DND-41 (cell line): ENCODE data around the gene GCN1.

ENCODE experiments used
- EZH2 ChIP-seq: IDR thresholded peaks from 3 replicates; pipeline ENCODE4 v1.6.1; 2012; ENCODE audit warnings: borderline replicate concordance, low read depth, mild to moderate bottlenecking, moderate library complexity, low read length, inconsistent platforms; ENCODE audit not compliant: severe bottlenecking
- TF ChIP-seq, protein P1 (sequence below): IDR thresholded peaks from 2 replicates; pipeline ENCODE4 v1.5.1; 2012; ENCODE audit warnings: borderline replicate concordance, low read length, moderate library complexity, mild to moderate bottlenecking; ENCODE audit not compliant: poor library complexity, severe bottlenecking; ENCODE audit errors: extremely low read depth

DNA sequence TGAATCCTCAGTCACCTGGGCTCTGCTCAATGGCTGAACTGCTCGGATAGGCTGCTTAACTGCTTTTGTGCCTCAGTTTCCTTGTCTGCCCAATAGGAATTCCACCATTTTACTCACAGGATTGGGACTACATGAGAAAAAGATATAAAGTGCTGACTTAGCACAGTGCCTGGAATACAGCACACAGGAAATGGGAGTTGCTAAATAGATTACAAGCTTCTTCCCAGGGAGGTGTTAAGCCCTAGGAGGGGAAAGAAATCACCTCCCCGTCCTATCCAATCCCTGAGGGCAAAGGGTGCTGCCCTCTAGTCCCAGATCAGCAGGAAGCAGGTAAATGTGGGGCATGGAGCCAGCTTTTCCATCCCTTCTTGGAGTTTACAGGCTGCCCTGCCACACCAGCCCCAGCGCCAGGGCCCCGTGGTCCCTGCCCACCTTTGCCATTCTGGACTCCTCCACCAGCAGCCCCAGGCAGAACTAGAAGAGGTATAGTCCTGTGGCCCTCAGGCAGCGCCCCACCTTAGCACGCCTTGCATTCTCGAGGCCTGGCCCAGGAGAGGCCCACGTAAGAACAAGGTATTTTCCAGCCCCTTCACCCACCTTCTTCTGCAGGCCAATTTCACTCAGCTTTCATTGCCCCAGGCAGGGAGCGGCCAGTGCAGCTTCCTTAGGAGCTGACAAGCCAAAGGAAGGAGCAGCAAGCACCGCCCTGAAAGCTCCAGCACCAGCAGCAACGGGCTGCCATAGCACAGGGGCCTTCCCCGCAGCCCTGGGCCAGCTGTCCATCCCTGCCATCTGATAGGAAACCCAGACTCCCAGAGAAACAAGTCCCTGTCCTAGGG is 35.2 kb upstream of the GCN1 start:
- TF ChIP-seq, protein P1, sequence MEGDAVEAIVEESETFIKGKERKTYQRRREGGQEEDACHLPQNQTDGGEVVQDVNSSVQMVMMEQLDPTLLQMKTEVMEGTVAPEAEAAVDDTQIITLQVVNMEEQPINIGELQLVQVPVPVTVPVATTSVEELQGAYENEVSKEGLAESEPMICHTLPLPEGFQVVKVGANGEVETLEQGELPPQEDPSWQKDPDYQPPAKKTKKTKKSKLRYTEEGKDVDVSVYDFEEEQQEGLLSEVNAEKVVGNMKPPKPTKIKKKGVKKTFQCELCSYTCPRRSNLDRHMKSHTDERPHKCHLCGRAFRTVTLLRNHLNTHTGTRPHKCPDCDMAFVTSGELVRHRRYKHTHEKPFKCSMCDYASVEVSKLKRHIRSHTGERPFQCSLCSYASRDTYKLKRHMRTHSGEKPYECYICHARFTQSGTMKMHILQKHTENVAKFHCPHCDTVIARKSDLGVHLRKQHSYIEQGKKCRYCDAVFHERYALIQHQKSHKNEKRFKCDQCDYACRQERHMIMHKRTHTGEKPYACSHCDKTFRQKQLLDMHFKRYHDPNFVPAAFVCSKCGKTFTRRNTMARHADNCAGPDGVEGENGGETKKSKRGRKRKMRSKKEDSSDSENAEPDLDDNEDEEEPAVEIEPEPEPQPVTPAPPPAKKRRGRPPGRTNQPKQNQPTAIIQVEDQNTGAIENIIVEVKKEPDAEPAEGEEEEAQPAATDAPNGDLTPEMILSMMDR, result no peak
- no peak for TF ChIP-seq EZH2
